Hepatocyte (in vitro differentiated cells): ENCODE measurements around the gene BCKDHB. TPM values are rescaled to one million over a fixed set of nuclear protein-coding genes. Genes with fewer than 3 reads are reported as not detected.
"Not testable (repeated sequence)": the region's sequence is repeated elsewhere in the genome, so short reads cannot be mapped to it uniquely, and the experiment has no call there.

Experiments used
- DNase-seq: peaks from one replicate; pipeline ENCODE4 v3.0.0-alpha.2; 2016; ENCODE audit warnings: low spot score
- H2AFZ ChIP-seq: fragments of 200-600 bp; sonication (generic); 2 replicates; pipeline ENCODE4 v1.6.0; 2016; ENCODE audit warnings: antibody characterized with exemption, mild to moderate bottlenecking
- H3K27ac ChIP-seq: fragments of 200-600 bp; sonication (generic); 2 replicates; pipeline ENCODE4 v1.5.1; 2016; ENCODE audit warnings: mild to moderate bottlenecking
- H3K27me3 ChIP-seq: fragments of 200-600 bp; sonication (generic); 2 replicates; pipeline ENCODE4 v1.6.1; 2016
- H3K36me3 ChIP-seq: fragments of 200-600 bp; sonication (generic); replicated peaks from 2 replicates; pipeline ENCODE4 v1.5.1; 2016; ENCODE audit warnings: low read depth; ENCODE audit not compliant: insufficient read depth
- H3K4me1 ChIP-seq: fragments of 200-600 bp; sonication (generic); 2 replicates; pipeline ENCODE4 v1.5.1; 2016; ENCODE audit warnings: mild to moderate bottlenecking, moderate library complexity; ENCODE audit not compliant: insufficient read depth
- H3K4me2 ChIP-seq: fragments of 200-600 bp; sonication (generic); 2 replicates; pipeline ENCODE4 v1.6.0; 2016
- H3K4me3 ChIP-seq: fragments of 200-600 bp; sonication (generic); 2 replicates; pipeline ENCODE4 v1.5.1; 2016; ENCODE audit warnings: mild to moderate bottlenecking
- H3K79me2 ChIP-seq: fragments of 200-600 bp; sonication (generic); 2 replicates; pipeline ENCODE4 v1.6.0; 2017; ENCODE audit warnings: mild to moderate bottlenecking
- H3K9me2 ChIP-seq: fragments of 200-600 bp; sonication (generic); replicated peaks from 2 replicates; pipeline ENCODE4 v1.6.0; 2017; ENCODE audit warnings: mild to moderate bottlenecking; ENCODE audit not compliant: insufficient read depth
- H3K9me3 ChIP-seq: fragments of 200-600 bp; sonication (generic); 2 replicates; pipeline ENCODE4 v1.5.1; 2016; ENCODE audit warnings: low read depth, mild to moderate bottlenecking
- H4K20me1 ChIP-seq: fragments of 200-600 bp; sonication (generic); 2 replicates; pipeline ENCODE4 v1.6.0; 2016; ENCODE audit warnings: mild to moderate bottlenecking; ENCODE audit not compliant: insufficient read depth, poor library complexity, severe bottlenecking
- EZH2 ChIP-seq: fragments of 200-600 bp; sonication (generic); IDR thresholded peaks from 2 replicates; pipeline ENCODE4 v1.6.1; 2016; ENCODE audit warnings: antibody characterized with exemption, mild to moderate bottlenecking, borderline replicate concordance
- EZH2phosphoT487 ChIP-seq: fragments of 200-600 bp; sonication (generic); IDR thresholded peaks from one replicate; pipeline ENCODE4 v1.6.1; 2018; ENCODE audit warnings: antibody characterized with exemption, mild to moderate bottlenecking, low read depth, moderate library complexity; ENCODE audit not compliant: unreplicated experiment, severe bottlenecking
- WGBS: methylation state at CpG from one replicate; pipeline ENCODE4 v1.1.6; 2016; ENCODE audit warnings: low lambda C conversion rate; ENCODE audit errors: missing lambda C conversion rate; 5-methylcytosine and 5-hydroxymethylcytosine counted together
- polyA plus RNA-seq: library from polyadenylated mRNA; unstranded; fragments of >200 nt; fragmentation: Nextera tagmentation; extraction: Ambion mirVana; gene quantifications from 2 replicates; pipeline ENCODE4 v1.2.1, GENCODE V29; 2016
- total RNA-seq: library from RNA; depleted of rRNA; stranded (reverse); fragments of >200 nt; gene quantifications from 2 replicates; pipeline ENCODE4 v1.2.3, GENCODE V29; 2014
- TF ChIP-seq, protein P1 (sequence below): fragments of 200-600 bp; sonication (generic); IDR thresholded peaks from 2 replicates; pipeline ENCODE4 v1.5.1; 2016; ENCODE audit warnings: antibody characterized with exemption, mild to moderate bottlenecking; ENCODE audit not compliant: poor library complexity

BCKDHB gene
- total and polyA plus RNA-seq, 2 experiments from 2014 or later = 28.7 to 32.0 TPM

DNA sequence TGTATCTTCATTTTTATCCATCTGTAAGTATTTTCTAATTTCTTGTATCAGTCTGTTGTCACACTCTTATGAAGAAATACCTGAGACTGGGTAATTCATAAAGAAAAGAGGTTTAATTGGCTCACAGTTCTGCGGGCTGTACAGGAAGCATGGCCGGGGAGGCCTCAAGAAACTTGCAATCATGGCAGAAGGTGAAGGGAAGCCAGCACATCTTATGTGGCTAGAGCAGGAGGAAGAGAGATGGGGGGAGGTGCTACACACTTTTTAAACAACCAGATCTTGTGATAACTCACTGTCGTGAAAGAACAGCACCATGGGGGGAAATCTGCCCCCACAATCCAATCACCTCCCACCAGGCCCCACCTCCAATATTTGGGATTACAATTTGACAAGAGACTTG lies 10.9 kb upstream of the BCKDHB start:
- H2AFZ ChIP-seq = no peak overlapping the region
- TF ChIP-seq EZH2 = no peak
- TF ChIP-seq, protein P1, sequence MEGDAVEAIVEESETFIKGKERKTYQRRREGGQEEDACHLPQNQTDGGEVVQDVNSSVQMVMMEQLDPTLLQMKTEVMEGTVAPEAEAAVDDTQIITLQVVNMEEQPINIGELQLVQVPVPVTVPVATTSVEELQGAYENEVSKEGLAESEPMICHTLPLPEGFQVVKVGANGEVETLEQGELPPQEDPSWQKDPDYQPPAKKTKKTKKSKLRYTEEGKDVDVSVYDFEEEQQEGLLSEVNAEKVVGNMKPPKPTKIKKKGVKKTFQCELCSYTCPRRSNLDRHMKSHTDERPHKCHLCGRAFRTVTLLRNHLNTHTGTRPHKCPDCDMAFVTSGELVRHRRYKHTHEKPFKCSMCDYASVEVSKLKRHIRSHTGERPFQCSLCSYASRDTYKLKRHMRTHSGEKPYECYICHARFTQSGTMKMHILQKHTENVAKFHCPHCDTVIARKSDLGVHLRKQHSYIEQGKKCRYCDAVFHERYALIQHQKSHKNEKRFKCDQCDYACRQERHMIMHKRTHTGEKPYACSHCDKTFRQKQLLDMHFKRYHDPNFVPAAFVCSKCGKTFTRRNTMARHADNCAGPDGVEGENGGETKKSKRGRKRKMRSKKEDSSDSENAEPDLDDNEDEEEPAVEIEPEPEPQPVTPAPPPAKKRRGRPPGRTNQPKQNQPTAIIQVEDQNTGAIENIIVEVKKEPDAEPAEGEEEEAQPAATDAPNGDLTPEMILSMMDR = no peak
- no peak for TF ChIP-seq EZH2phosphoT487
- no peaks in the 10 kb centered on the region for H3K79me2 ChIP-seq
- H3K27me3 ChIP-seq = peaks cover 7% of the 10 kb centered on the region
- no peak overlapping the region for H3K4me3 ChIP-seq
- H3K36me3 ChIP-seq = no peaks in the 10 kb centered on the region
- no peaks in the 10 kb centered on the region for H3K9me3 ChIP-seq
- no peak overlapping the region for H3K27ac ChIP-seq
- no peak for DNase-seq
- WGBS = 51% methylated on average over 3 of the region's 3 CpGs
- H4K20me1 ChIP-seq = no peaks in the 10 kb centered on the region
- H3K4me1 ChIP-seq = no peaks in the 10 kb centered on the region
- H3K9me2 ChIP-seq = no peaks in the 10 kb centered on the region
- no peak overlapping the region for H3K4me2 ChIP-seq

GRCh38 chr6:80098392-80098791 lies 8.1 kb upstream of the BCKDHB start:
- H4K20me1 ChIP-seq = no peaks in the 10 kb centered on the region
- no peaks in the 10 kb centered on the region for H3K9me2 ChIP-seq

GRCh38 chr6:80104520-80104919 lies 2.0 kb upstream of the BCKDHB start:
- Histone ChIP-seq H3K27me3 (peaks cover 7% of the 10 kb centered on the region), H3K36me3 (no peaks in the 10 kb centered on the region), H3K27ac (no peak overlapping the region), H3K4me1 (peaks cover 8% of the 10 kb centered on the region), H4K20me1 (no peaks in the 10 kb centered on the region), H3K9me3 (no peaks in the 10 kb centered on the region), H3K79me2 (peaks cover 21% of the 10 kb centered on the region), H3K4me2 (no peak overlapping the region), H3K4me3 (no peak overlapping the region), H3K9me2 (no peaks in the 10 kb centered on the region), H2AFZ (no peak overlapping the region)
- TF ChIP-seq EZH2 (no peak), EZH2phosphoT487 (no peak)
- TF ChIP-seq, protein P1 = no peak
- no peak for DNase-seq

More at GRCh38 chr6:80098392-80098791, 8.1 kb upstream of the BCKDHB start:
- H3K4me2 ChIP-seq = no peak overlapping the region
- H2AFZ ChIP-seq = no peak overlapping the region
- H3K27me3 ChIP-seq = peaks cover 7% of the 10 kb centered on the region
- DNase-seq = no peak
- no peak overlapping the region for H3K4me3 ChIP-seq
- no peaks in the 10 kb centered on the region for H3K36me3 ChIP-seq
- TF ChIP-seq EZH2 (no peak), EZH2phosphoT487 (peak; percentile 96)
- TF ChIP-seq, protein P1 = no peak
- no peak overlapping the region for H3K27ac ChIP-seq
- no peaks in the 10 kb centered on the region for H3K4me1 ChIP-seq
- H3K9me3 ChIP-seq = no peaks in the 10 kb centered on the region
- no peaks in the 10 kb centered on the region for H3K79me2 ChIP-seq

- Histone ChIP-seq H3K4me3 (peak overlapping the region; percentile 21), H3K9me2 (no peaks in the 10 kb centered on the region), H4K20me1 (no peaks in the 10 kb centered on the region), H3K4me2 (peak overlapping the region; percentile 71), H3K4me1 (peaks cover 8% of the 10 kb centered on the region), H3K79me2 (peaks cover 26% of the 10 kb centered on the region), H3K36me3 (no peaks in the 10 kb centered on the region), H3K9me3 (no peaks in the 10 kb centered on the region), H3K27ac (peak overlapping the region; percentile 43), H3K27me3 (no peaks in the 10 kb centered on the region), H2AFZ (peak overlapping the region; percentile 90)
- DNase-seq = no peak
- TF ChIP-seq, protein P1 = no peak
- TF ChIP-seq EZH2phosphoT487 (no peak), EZH2 (no peak)
- 11% methylated on average over 6 of the region's 6 CpGs for WGBS
These were observed 476 bp upstream of the BCKDHB start for GRCh38 chr6:80105972-80106417.

DNA sequence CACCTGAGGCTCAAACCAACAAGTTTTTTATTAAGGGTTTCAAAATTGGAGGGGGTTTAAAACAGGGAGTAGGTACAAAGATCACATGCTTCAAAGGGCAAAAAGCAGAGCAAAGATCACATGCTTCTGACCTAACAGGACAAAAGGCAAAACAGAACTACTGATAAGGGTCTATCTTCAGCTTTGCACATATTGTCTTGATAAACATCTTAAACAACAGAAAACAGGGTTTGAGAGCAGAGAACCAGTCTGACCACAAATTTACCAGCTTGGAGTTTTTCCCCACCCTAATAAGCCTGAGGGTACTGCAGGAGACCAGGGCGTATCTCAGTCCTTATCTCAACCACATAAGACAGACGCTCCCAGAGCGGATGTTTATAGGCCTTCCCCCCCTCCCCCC lies 16.1 kb downstream of the BCKDHB start:
- WGBS = 57% methylated on average over 3 of the region's 3 CpGs
- not testable (repeated sequence) for DNase-seq, H3K4me1 ChIP-seq, H3K27me3 ChIP-seq, H3K36me3 ChIP-seq, H3K4me2 ChIP-seq, H3K9me2 ChIP-seq, H3K9me3 ChIP-seq, H3K79me2 ChIP-seq, H4K20me1 ChIP-seq, H2AFZ ChIP-seq, H3K27ac ChIP-seq, H3K4me3 ChIP-seq
